ENCODE measurements around the gene LMNTD2.

DNA sequence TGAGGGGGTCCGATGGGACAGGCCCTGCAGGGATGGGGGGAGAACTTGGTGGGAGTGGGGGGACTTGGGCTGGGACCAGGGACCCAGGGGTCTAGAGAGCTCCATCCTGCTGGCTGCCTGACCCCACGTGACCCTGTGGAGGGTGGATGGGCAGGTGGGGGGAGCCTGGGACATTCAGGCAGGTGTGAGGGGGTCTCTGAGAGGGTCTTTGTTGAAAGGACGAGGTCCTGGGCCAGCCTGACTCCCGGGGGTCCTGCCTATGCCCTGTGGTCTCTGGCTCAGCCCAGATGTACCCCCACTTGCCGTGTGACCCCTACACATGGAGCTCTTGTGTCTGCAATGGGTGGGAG is 15.7 kb downstream of the LMNTD2 start:
- TF ChIP-seq CTCF (IDR thresholded peaks at IDR 0.05) (no peak), POLR2A (IDR thresholded peaks at IDR 0.05) (no peak)
